Left lung (tissue), 10 donors: ENCODE measurements around the gene ALDH1B1. TPM values are rescaled to one million over a fixed set of nuclear protein-coding genes. Genes with fewer than 3 reads are reported as not detected.

Experiments
- ATAC-seq: fragments of 200-7000 bp; cut with Tn5 transposase; one replicate; pipeline ENCODE4 v1.9.1; 2020; ENCODE audit warnings: moderate library complexity
- DNase-seq, 4 donors: peaks; one replicate each; pipeline ENCODE4 v3.0.0-alpha.2; 2013 to 2020
- H3K27ac ChIP-seq, 2 donors: fragments of 200-600 bp; sonication (generic) in 1 of 2; one replicate each; pipeline versions ENCODE4 v1.5.0 to v1.8.0; 2020 to 2021
- H3K27me3 ChIP-seq, 2 donors: fragments of 200-600 bp; sonication (generic) in 1 of 2; one replicate each; pipeline versions ENCODE4 v1.5.0 to v1.8.0; 2020 to 2021
- H3K36me3 ChIP-seq, 2 donors: fragments of 200-600 bp; sonication (generic) in 1 of 2; one replicate each; pipeline versions ENCODE4 v1.5.0 to v1.8.0; 2020 to 2021
- H3K4me1 ChIP-seq, 2 donors: fragments of 200-600 bp; one replicate each; pipeline ENCODE4 v1.8.0; 2021
- H3K4me3 ChIP-seq, 2 donors: fragments of 200-600 bp; sonication (generic) in 1 of 2; one replicate each; pipeline versions ENCODE4 v1.5.0 to v1.8.0; 2020 to 2021; ENCODE audit warnings: mild to moderate bottlenecking in 1 of 2
- H3K9me3 ChIP-seq, 2 donors: fragments of 200-600 bp; sonication (generic) in 1 of 2; one replicate each; pipeline versions ENCODE4 v1.5.0 to v1.8.0; 2020 to 2021
- intact Hi-C, 2 donors: fragments of 100-400 bp; cut with DNase I; formaldehyde crosslinking; loops; one replicate each; pipeline versions ENCODE4 v1.11.2 to v1.14.2; 2022
- polyA plus RNA-seq, 6 donors: library from polyadenylated mRNA; unstranded; fragments of 120-200 nt; gene quantifications; one replicate each; pipeline ENCODE4 v1.2.1, GENCODE V29; 2013; ENCODE audit not compliant: insufficient read length in 6 of 6
- total RNA-seq, 2 donors: library from RNA; stranded (reverse); fragmentation: NEBNext Ultra II Directional; extraction: Animal tissue kit (Norgen Biotek cat#: 25700); gene quantifications; one replicate each; pipeline ENCODE4 v1.2.1, GENCODE V29; 2021
- TF ChIP-seq, protein P1 (sequence below), 2 donors: fragments of 200-600 bp; sonication (generic) in 1 of 2; IDR thresholded peaks; one replicate each; pipeline versions ENCODE4 v1.5.0 to v1.8.0; 2021; ENCODE audit warnings: antibody characterized with exemption in 2 of 2
- donor health status: DM: no; HTN: yes; CAD: no.
- donor health status: DM: no; HTN: no; CAD: no.

The ALDH1B1 gene
- total and polyA plus RNA-seq, 8 donors: 15.5 to 27.1 (median 18.9) TPM

DNA sequence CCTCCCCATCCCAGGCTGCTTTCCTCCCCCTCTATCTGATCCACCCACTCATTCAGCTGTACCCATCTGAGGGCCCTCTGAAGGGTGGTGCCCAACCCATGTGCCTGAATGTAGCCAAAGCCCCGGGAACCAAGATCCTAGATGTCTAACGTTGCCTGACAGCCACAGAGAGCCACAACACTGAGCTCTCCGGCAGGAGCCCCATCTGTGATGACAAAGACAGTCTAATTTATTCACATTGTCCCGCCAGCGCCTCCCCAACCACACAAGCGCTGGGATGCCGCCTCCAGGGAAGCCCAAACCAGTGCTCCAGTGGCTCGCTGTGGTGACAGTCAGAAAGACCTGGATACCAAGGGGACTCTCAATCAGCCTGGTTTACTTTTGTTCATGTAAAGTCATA, 23.4 kb downstream of the ALDH1B1 start:
- peaks cover 0 to 31% of the 10 kb centered on the region in 2 donors for H3K27me3 ChIP-seq
- H3K27ac ChIP-seq: no peak overlapping the region
- H3K4me3 ChIP-seq: no peak overlapping the region
- H3K4me1 ChIP-seq: no peaks in the 10 kb centered on the region
- ATAC-seq (no peak), DNase-seq (no peak)
- TF ChIP-seq, protein P1, sequence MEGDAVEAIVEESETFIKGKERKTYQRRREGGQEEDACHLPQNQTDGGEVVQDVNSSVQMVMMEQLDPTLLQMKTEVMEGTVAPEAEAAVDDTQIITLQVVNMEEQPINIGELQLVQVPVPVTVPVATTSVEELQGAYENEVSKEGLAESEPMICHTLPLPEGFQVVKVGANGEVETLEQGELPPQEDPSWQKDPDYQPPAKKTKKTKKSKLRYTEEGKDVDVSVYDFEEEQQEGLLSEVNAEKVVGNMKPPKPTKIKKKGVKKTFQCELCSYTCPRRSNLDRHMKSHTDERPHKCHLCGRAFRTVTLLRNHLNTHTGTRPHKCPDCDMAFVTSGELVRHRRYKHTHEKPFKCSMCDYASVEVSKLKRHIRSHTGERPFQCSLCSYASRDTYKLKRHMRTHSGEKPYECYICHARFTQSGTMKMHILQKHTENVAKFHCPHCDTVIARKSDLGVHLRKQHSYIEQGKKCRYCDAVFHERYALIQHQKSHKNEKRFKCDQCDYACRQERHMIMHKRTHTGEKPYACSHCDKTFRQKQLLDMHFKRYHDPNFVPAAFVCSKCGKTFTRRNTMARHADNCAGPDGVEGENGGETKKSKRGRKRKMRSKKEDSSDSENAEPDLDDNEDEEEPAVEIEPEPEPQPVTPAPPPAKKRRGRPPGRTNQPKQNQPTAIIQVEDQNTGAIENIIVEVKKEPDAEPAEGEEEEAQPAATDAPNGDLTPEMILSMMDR (IDR thresholded peaks at IDR 0.05): no peak
- H3K9me3 ChIP-seq: no peaks in the 10 kb centered on the region
- H3K36me3 ChIP-seq: no peaks in the 10 kb centered on the region
- intact Hi-C loops: no loop called here

DNA sequence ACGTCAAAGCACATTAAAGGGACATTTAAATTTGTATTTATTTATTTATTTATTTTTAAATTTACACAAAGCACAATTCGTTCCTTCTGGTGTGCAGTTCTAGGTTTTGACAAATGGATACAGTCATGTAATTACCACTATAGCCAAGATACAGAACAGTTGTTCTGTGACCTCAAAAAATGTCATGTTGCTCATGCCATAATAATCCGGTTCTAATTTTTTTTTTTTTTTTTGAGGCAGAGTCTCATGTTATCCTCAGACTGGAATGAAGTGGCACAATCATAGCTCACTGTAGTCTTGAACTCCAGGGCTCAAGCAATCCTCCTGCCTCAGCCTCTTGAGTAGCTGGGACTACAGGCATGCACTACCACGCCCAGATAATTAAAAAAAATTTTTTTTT, 24.0 kb downstream of the ALDH1B1 start:
- no peaks in the 10 kb centered on the region for H3K9me3 ChIP-seq
- H3K27me3 ChIP-seq: peaks cover 0 to 34% of the 10 kb centered on the region in 2 donors
- H3K4me3 ChIP-seq: no peak overlapping the region
- no peaks in the 10 kb centered on the region for H3K36me3 ChIP-seq
- DNase-seq: no peak
- TF ChIP-seq, protein P1 (IDR thresholded peaks at IDR 0.05): no peak
- H3K4me1 ChIP-seq: no peaks in the 10 kb centered on the region
- intact Hi-C loops: no loop called here
- ATAC-seq: no peak
- H3K27ac ChIP-seq: no peak overlapping the region

DNA sequence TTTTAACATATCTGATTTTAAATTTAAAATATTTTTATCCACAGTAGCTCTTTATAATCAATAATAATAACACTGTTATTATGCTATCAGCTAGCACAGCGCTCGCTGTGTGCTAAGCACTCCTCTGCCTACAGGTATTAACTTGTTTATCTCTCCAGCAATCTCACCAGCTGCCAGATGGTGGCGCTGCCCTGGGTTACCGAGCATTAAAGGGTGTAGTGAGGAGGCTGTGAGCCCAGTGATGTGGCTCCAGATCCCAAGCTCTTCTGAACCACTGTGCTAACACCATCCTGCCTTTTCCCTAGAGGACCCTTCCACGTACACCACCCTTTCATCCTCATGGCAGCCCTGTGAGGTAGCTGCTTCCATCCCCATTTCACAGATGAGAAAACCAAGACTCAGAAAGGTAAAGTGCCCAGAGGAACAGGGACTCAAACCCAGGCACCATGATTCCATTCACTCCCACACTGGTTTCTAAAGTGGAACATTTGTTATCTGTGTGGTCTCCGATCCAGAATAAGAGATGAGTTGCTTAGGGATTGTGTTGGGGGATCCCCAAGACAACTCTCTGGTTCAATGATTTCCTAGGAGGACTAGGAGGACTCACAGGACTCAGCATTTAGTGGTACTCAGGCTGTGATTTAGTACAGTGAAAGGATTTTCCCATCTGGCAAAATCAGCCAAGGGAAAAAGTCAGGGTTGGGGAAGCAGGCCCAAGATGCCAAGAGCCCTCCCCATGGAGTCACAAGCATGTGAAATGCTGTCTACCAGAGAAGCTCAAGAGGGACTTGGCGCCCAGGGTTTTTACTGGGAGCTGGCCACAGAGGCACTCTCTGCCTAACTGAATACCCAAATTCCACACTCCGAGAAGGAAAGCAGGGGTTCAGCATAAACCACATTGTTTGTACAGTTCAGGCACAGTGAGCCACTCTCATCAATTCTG, 24.8 kb downstream of the ALDH1B1 start:
- DNase-seq: no peak
- intact Hi-C loops: no loop called here
- Histone ChIP-seq H3K36me3 (no peaks in the 10 kb centered on the region), H3K27me3 (peaks cover 0 to 37% of the 10 kb centered on the region in 2 donors), H3K4me3 (no peak overlapping the region), H3K27ac (no peak overlapping the region), H3K4me1 (no peaks in the 10 kb centered on the region), H3K9me3 (no peaks in the 10 kb centered on the region)
- TF ChIP-seq, protein P1 (IDR thresholded peaks at IDR 0.05): peak in 1 of 2 donors; percentile 28
- ATAC-seq: peak; percentile 40

DNA sequence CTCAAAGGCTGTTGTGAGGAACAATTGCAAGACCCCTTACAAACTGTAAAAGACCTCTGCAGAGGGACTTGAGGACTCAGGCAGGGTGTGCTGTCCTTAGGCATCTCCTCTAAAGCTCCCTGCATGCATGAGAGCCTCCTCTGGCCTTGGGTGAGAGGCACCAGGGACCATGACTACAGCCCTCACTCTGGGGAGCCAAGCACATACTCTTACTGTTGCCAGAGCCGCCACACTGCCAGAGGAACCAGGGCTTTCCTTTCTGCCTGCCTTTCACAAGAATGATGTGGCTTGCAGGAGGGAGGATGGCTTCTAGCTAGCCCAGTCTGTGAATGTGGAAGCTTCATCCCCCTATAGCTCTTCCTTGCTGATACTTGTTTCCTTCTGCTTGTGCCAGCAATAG, 25.9 kb downstream of the ALDH1B1 start:
- TF ChIP-seq, protein P1 (IDR thresholded peaks at IDR 0.05): no peak
- no peak for ATAC-seq
- Histone ChIP-seq H3K4me3 (no peak overlapping the region), H3K27ac (no peak overlapping the region), H3K9me3 (no peaks in the 10 kb centered on the region), H3K36me3 (no peaks in the 10 kb centered on the region), H3K27me3 (peaks cover 10 to 37% of the 10 kb centered on the region in 2 donors), H3K4me1 (no peaks in the 10 kb centered on the region)
- intact Hi-C loops: no loop called here
- DNase-seq: no peak

DNA sequence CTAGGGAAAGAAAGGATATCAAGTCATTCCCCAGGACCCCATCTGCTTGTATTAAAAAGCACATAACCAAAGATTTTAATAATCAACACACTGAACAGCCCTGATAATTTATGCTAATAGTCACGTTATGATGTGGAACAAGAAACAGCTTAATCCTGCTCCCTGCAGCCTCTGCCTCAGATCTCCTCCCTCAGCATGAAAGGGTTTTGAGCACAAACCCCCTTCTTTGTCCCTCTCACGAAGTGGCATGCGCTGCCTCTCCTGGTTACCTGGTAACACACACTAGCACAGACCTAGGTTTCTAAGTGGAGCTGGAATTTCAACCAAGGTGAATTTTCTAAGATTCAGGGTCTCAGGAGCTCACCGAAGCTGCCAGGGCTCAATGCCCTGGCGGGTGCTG, 26.7 kb downstream of the ALDH1B1 start:
- peak in 1 of 4 donors; percentile 62 for DNase-seq
- no peaks in the 10 kb centered on the region for H3K36me3 ChIP-seq
- H3K9me3 ChIP-seq: no peaks in the 10 kb centered on the region

More for the DNA sequence above, 26.7 kb downstream of the ALDH1B1 start:
- ATAC-seq: no peak
- H3K4me1 ChIP-seq: no peaks in the 10 kb centered on the region
- H3K27me3 ChIP-seq: peaks cover 14 to 46% of the 10 kb centered on the region in 2 donors
- TF ChIP-seq, protein P1 (IDR thresholded peaks at IDR 0.05): no peak
- intact Hi-C loops: no loop called here
- no peak overlapping the region for H3K4me3 ChIP-seq
- H3K27ac ChIP-seq: no peak overlapping the region
